ENCODE measurements around the gene ERI3. TPM values are rescaled to one million over a fixed set of nuclear protein-coding genes. Genes with fewer than 3 reads are reported as not detected.
A peak's percentile ranks its signal among the peaks of the same experiment; 100 is the strongest.

The ERI3 gene
- total RNA-seq, 1 donor from 2014 or later: 30.4 TPM

GRCh38 chr1:44318097-44319088, 36.7 kb downstream of the ERI3 start:
- peak in 1 of 2 donors; percentile 45 for DNase-seq (ENCODE audit: low read depth in 2 of 2)

- peak in 1 of 2 donors; percentile 41 for DNase-seq (ENCODE audit: low read depth in 2 of 2)
Measured at GRCh38 chr1:44316231-44316759, 38.8 kb downstream of the ERI3 start.

GRCh38 chr1:44315521-44315920, 39.5 kb downstream of the ERI3 start:
- no peak for DNase-seq (ENCODE audit: low read depth in 2 of 2)

GRCh38 chr1:44314452-44314851, 40.6 kb downstream of the ERI3 start:
- DNase-seq (ENCODE audit: low read depth in 2 of 2): no peak

- no peak for DNase-seq (ENCODE audit: low read depth in 2 of 2)
Measured at GRCh38 chr1:44313265-44313918, 41.7 kb downstream of the ERI3 start.

GRCh38 chr1:44312399-44313196, 42.5 kb downstream of the ERI3 start:
- DNase-seq (ENCODE audit: low read depth in 2 of 2): no peak

GRCh38 chr1:44310006-44310405, 45.1 kb downstream of the ERI3 start:
- DNase-seq (ENCODE audit: low read depth in 2 of 2): no peak

GRCh38 chr1:44305962-44306422, 49.1 kb downstream of the ERI3 start:
- no peak for DNase-seq (ENCODE audit: low read depth in 2 of 2)

- DNase-seq (ENCODE audit: low read depth in 2 of 2): no peak
Measured at GRCh38 chr1:44303532-44303931, 51.5 kb downstream of the ERI3 start.

- DNase-seq (ENCODE audit: low read depth in 2 of 2): no peak
Measured at GRCh38 chr1:44302541-44302940, 52.5 kb downstream of the ERI3 start.

- DNase-seq (ENCODE audit: low read depth in 2 of 2): no peak
Measured at GRCh38 chr1:44301442-44301841, 53.6 kb downstream of the ERI3 start.

- no peak for DNase-seq (ENCODE audit: low read depth in 2 of 2)
Measured at GRCh38 chr1:44300852-44301251, 54.2 kb downstream of the ERI3 start.

- no peak for DNase-seq (ENCODE audit: low read depth in 2 of 2)
Measured at GRCh38 chr1:44297695-44298400, 57.2 kb downstream of the ERI3 start.

- no peak for DNase-seq (ENCODE audit: low read depth in 2 of 2)
Measured at GRCh38 chr1:44296806-44297205, 58.3 kb downstream of the ERI3 start.

- DNase-seq (ENCODE audit: low read depth in 2 of 2): no peak
Measured at GRCh38 chr1:44296086-44296485, 59.0 kb downstream of the ERI3 start.

- DNase-seq (ENCODE audit: low read depth in 2 of 2): no peak
Measured at GRCh38 chr1:44294588-44295007, 60.5 kb downstream of the ERI3 start.

GRCh38 chr1:44293761-44294315, 61.2 kb downstream of the ERI3 start:
- DNase-seq (ENCODE audit: low read depth in 2 of 2): peak; percentile 15 to 29

- no peak for DNase-seq (ENCODE audit: low read depth in 2 of 2)
Measured at GRCh38 chr1:44292651-44293050, 62.4 kb downstream of the ERI3 start.

- no peak for DNase-seq (ENCODE audit: low read depth in 2 of 2)
Measured at GRCh38 chr1:44290250-44291094, 64.6 kb downstream of the ERI3 start.
